ENCODE measurements around the gene SHOX.
"Not testable (repeated sequence)": the region's sequence is repeated elsewhere in the genome, so short reads cannot be mapped to it uniquely, and the experiment has no call there.

The SHOX gene

DNA sequence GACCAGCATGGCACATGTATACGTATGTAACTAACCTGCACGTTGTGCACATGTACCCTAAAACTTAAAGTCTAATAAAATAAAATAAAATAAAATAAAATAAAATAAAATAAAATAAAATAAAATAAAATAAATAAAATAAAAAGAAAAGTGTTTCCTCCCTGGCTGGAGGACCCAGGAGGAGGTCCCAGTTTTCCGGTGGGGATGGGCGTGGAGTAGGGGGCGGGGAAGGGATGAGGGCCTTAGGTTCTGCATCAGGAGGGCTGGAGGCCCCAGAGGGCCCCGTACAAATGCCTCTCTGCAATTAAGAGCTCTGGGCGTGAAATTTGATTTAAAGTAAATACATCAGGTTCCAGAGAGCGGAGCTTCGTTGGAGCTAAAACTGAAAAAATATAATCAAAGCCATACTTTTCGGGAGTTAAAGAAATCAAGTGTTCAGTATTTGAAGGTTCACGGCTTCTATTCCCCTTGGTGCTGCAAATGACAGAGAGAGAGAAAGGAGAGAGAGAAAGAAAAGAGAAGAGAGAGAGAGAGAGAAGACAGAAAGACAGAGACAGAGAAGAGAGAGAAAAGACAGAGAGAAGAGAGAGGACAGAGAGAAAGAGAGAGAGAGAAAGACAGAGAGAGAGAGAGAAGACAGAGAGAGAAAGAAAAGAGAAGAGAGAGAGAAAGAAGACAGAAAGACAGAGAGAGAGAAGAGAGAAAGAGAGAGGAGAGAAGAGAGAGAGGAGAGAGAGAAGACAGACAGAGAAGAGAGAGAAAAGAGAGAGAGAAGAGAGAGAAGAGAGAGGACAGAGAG lies 8.7 kb upstream of the SHOX start:
- no peak for DNase-seq (ENCODE audit: low read depth in 1 of 2, low spot score in 1 of 2)

DNA sequence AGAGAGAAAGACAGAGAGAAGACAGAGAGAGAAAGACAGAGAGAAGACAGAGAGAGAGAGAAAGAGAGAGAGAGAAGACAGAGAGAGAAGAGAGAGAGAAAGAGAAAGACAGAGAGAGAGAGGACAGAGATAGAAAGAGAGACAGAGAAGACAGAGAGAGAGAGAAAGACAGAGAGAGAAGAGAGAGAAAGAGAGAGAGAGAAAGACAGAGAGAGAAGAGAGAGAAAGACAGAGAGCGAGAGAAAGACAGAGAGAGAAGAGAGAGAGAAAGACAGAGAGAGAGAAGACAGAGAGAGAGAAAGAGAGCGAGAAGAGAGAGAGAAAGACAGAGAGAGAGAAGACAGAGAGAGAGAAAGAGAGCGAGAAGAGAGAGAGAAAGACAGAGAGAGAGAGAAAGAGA lies 7.8 kb upstream of the SHOX start:
- not testable (repeated sequence) for DNase-seq (ENCODE audit: low read depth in 1 of 2, low spot score in 1 of 2)

- no peak for DNase-seq (ENCODE audit: low read depth in 1 of 2, low spot score in 1 of 2)
These were observed 7.4 kb upstream of the SHOX start for GRCh38 chrX:623268-623598.

DNA sequence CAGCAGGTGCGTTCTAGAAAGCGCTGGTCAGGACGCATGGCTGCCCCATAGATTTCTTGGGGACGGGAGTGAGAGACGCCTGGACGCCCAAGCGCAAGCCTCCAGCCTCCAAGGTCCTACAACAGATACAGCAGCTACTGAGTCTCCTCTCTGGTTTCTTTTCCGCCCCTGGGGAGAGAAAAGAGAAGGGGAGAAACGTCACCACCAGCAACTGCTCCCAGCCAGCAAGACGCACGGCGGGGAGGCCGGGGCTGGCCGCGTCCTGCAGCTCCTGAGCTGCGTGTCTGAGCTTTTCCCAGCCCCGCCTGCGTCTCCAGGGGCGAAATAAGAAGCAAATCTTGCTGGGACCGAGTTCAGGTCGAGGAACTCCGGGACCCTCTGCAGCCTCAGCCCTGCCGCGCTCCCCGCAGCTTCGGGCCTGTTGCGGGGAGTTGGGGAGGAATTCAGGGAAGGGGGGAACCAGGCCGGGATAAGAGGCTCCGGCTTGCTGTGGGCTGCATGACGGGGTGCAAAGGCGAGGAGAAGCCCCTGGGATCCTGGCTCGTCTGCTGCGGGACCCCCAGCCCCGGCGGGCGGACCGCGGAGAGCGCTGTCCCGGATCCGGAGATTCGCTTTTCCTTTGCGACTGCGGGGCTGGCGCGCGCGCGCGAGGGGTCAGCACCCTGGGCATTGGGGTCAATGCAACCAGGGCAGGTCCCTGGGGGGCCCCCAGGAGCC lies 6.8 kb upstream of the SHOX start:
- no peak for DNase-seq (ENCODE audit: low read depth in 1 of 2, low spot score in 1 of 2)

DNA sequence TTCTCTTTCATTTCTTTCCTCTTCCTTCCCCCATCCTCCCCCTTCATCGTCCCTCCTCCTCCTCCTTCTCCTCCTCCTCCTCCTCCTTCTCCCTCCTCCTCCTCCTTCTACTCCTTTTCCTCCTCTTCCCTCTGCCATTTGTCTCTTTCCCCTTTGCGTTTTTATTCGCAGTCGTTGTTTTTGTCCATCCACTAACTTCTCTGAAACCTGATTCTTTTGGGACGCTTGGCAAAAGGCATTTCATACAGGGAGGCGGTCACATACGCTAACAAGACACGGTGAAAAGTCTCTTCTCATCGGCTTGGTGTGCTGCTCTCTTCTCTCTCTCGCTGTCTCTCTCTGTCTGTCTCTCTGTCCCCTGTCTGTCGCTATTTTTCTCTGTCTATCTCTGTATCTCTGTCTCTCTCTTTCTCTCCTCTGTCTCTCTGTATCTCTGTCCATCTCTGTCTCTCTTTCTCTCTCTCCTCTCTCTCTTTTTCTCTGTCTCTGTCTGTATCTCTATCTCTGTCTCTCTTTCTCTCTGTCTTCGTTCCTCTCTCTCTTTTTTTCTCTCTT lies 5.4 kb upstream of the SHOX start:
- no peak for DNase-seq (ENCODE audit: low read depth in 1 of 2, low spot score in 1 of 2)

DNA sequence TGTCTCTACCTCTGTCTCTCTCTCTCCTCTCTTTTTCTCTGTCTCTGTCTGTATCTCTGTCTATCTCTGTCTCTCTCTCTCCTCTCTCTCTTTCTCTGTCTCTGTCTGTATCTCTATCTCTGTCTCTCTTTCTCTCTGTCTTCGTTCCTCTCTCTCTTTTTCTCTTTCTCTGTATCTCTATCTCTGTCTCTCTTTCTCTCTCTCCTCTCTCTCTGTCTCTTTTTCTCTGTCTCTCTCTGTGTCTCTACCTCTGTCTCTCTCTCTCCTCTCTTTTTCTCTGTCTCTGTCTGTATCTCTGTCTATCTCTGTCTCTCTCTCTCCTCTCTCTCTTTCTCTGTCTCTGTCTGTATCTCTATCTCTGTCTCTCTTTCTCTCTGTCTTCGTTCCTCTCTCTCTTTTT lies 4.5 kb upstream of the SHOX start:
- not testable (repeated sequence) for DNase-seq (ENCODE audit: low read depth in 1 of 2, low spot score in 1 of 2)

DNA sequence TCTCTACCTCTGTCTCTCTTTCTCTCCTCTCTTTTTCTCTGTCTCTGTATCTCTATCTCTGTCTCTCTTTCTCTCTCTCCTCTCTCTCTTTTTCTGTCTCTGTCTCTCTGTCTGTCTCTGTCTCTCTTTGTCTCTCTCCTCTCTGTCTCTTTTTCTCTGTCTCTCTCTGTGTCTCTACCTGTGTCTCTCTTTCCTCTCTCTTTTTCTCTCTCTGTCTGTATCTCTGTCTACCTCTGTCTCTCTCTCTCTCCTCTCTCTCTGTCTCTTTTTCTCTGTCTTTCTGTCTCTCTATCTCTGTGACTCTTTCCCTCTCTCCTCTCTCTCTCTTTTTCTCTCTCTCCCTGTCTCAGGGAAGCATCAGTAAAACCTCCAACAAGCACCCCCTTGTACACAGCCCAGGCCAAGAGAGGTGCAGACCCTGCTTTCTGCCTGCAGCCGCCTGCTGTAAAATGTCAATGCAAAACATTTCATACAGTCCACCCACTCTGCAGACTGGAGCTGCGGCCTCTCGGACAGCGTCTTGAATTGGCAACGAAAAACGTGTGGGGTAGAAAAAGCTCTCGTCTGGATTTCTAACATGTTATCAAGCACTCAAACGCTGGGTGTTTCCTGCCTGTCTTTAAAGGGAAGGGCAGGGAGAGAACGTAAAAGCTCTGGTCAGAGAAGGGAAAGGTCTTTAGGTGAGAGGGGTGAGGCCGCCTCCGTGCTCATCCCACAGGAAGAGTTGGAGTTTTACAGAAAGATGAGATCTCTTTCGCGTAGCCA lies 3.7 kb upstream of the SHOX start:
- DNase-seq (ENCODE audit: low read depth in 1 of 2, low spot score in 1 of 2) = no peak

DNA sequence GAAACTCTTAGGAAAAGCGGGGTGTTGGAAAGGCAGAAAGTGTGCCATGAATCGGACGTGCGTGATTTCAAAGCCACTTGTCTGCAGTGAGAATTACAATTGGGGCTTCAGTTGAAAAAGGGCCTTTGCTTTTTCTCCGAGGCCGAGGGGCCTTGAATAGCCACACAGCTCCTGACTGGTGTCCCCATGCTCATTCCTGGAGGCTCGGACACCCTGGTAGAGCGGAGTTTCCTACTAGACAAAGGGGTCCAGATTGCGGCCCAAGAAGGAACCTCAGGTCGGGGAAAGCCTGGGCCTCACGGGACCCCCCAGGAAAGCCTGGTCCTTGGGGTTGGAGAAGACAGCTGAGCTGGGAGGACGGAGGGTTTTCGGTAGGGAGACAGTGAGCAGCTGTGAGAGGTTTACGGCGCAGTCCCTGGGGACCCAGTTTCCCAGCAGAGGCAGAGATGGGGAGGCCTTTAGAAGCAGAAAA lies 3.0 kb upstream of the SHOX start:
- DNase-seq (ENCODE audit: low read depth in 1 of 2, low spot score in 1 of 2) = no peak

DNA sequence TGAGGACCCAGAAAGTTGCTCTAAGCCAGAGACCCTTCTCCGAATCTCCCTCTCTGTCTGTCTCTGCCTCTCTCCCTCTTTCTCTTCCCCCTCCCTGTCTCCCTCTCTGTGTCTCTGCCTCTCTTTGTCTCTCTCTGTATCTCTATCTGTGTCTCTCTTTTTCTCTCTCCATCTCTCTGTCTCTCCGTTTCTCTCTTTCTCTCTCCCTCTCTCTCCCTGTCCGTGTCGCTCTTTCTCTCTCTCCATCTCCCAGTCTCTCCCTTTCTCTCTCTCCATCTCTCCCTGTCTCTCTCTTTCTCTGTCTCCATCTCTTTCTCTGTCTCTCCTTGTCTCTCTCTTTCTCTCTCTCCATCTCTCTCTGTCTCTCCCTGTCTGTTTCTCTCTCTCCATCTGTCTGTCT lies 2.6 kb upstream of the SHOX start:
- DNase-seq (ENCODE audit: low read depth in 1 of 2, low spot score in 1 of 2) = no peak

DNA sequence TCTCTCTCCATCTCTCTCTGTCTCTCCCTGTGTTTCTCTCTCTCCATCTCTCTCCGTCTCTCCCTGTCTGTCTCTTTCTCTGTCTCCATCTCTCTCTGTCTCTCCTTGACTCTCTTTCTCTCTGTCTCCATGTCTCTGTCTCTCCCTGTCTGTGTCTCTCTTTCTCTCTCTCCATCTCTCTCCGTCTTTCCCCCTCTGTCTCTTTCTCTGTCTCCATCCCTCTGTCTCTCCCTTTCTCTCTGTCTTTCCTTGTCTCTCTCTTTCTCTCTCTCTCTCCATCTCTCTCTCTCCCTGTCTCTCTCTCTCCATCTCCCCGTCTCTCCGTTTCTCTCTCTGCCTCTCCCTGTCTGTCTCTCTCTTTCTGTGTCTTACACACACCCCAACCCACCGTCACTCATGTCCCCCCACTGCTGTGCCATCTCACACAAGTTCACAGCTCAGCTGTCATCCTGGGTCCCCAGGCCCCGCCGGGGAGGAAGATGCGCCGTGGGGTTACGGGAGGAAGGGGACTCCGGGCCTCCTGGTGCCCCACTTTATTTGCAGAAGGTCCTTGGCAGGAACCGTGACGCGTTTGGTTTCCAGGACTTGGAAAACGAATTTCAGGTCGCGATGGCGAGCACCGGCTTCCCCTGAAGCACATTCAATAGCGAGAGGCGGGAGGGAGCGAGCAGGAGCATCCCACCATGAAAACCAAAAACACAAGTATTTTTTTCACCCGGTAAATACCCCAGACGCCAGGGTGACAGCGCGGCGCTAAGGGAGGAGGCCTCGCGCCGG lies 1.2 kb upstream of the SHOX start:
- DNase-seq (ENCODE audit: low read depth in 1 of 2, low spot score in 1 of 2) = no peak

- DNase-seq (ENCODE audit: low read depth in 1 of 2, low spot score in 1 of 2) = no peak
These were observed 482 bp upstream of the SHOX start for GRCh38 chrX:630007-630611.

- DNase-seq (ENCODE audit: low read depth in 1 of 2, low spot score in 1 of 2) = no peak
These were observed 1.3 kb downstream of the SHOX start for GRCh38 chrX:631802-632365.

GRCh38 chrX:632366-633042 lies 1.9 kb downstream of the SHOX start:
- no peak for DNase-seq (ENCODE audit: low read depth in 1 of 2, low spot score in 1 of 2)

GRCh38 chrX:633043-633984 lies 2.7 kb downstream of the SHOX start:
- no peak for DNase-seq (ENCODE audit: low read depth in 1 of 2, low spot score in 1 of 2)

DNA sequence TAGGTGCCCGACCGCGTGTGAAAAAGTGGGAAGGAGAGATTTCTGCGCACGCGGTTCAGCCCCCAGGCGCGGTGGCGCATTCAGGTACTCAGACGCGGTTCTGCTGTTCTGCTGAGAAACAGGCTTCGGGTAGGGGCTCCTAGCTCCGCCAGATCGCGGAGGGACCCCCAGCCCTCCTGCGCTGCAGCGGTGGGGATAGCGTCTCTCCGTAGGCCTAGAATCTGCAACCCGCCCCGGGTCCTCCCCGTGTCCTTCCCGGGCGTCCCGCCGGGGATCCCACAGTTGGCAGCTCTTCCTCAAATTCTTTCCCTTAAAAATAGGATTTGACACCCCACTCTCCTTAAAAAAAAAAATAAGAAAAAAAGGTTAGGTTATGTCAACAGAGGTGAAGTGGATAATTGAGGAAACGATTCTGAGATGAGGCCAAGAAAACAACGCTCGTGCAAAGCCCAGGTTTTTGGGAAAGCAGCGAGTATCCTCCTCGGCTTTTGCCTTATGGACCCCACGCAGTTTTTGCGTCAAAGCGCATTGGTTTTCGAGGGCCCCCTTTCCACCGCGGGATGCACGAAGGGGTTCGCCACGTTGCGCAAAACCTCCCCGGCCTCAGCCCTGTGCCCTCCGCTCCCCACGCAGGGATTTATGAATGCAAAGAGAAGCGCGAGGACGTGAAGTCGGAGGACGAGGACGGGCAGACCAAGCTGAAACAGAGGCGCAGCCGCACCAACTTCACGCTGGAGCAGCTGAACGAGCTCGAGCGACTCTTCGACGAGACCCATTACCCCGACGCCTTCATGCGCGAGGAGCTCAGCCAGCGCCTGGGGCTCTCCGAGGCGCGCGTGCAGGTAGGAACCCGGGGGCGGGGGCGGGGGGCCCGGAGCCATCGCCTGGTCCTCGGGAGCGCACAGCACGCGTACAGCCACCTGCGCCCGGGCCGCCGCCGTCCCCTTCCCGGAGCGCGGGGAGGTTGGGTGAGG lies 3.7 kb downstream of the SHOX start:
- DNase-seq (ENCODE audit: low read depth in 1 of 2, low spot score in 1 of 2) = no peak

DNA sequence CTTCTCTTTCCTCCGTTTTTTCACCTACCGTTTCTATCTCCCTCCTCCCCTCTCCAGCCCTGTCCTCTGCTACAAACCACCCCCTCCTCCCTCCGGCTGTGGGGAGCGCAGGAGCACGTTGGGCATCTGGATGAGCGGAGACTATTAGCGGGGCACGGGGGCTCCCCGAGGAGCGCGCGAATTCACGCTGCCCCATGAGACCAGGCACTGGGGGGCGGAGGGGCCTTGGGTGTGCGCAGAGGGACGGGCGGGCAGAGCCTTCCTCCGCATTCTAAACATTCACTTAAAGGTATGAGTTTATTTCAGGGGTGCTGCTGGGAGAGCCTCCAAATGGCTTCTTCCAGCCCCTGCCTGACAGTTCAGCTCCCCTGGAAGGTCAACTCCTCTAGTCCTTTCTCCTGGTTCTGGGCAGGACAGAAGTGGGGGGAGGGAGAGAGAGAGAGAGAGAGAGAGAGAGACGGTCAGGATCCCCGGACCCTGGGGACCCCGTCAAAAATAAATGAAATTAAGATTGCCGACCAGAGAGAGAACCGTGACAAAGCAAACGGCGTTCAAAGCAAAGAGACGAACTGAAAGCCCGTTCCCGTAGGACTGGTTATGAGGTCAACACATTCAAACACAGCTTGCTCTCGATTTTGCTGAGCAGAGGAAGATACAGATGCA lies 5.0 kb downstream of the SHOX start:
- DNase-seq (ENCODE audit: low read depth in 1 of 2, low spot score in 1 of 2) = no peak

Data from activated T-helper 1 cell treated with anti-CD3 and anti-CD28 coated beads, Interleukin-2, amount 50 U/mL, for 16 hours (primary cell).